ENCODE results near the gene NPAS2.

DNA sequence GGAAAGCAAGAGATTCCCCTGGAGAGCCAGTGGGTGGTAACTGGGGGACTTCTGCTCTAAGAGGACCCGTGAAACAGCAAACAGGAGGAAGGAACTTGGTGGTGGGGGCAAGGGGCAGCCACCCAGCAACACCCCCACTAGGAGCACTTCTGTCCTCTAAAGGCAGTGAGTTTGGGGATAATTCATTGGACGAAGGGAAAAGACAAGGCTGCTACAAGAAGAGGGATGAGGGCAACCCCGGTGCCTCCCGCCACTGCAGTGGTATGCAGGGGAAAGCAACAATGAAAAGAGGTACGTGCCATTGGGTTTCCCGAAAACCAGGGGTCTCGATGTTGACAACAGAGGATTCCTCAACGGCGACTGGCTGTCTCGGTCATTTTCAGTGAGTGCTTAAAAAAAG, 191.2 kb downstream of the NPAS2 start:
- no peak; the same call in 1 of the 2 replicates for TF ChIP-seq POLR2AphosphoS5 (IDR thresholded peaks at IDR 0.05; ENCODE audit: low read depth, low read length)
- TF ChIP-seq, protein P1, sequence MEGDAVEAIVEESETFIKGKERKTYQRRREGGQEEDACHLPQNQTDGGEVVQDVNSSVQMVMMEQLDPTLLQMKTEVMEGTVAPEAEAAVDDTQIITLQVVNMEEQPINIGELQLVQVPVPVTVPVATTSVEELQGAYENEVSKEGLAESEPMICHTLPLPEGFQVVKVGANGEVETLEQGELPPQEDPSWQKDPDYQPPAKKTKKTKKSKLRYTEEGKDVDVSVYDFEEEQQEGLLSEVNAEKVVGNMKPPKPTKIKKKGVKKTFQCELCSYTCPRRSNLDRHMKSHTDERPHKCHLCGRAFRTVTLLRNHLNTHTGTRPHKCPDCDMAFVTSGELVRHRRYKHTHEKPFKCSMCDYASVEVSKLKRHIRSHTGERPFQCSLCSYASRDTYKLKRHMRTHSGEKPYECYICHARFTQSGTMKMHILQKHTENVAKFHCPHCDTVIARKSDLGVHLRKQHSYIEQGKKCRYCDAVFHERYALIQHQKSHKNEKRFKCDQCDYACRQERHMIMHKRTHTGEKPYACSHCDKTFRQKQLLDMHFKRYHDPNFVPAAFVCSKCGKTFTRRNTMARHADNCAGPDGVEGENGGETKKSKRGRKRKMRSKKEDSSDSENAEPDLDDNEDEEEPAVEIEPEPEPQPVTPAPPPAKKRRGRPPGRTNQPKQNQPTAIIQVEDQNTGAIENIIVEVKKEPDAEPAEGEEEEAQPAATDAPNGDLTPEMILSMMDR (IDR thresholded peaks at IDR 0.05): no peak
- TF ChIP-seq, protein P2, sequence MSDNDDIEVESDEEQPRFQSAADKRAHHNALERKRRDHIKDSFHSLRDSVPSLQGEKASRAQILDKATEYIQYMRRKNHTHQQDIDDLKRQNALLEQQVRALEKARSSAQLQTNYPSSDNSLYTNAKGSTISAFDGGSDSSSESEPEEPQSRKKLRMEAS (IDR thresholded peaks at IDR 0.05; ENCODE audit: low read depth): no peak
- no peak for TF ChIP-seq TAF1 (IDR thresholded peaks at IDR 0.05; ENCODE audit: borderline replicate concordance, low read depth, low read length)
- TF ChIP-seq, protein P3, sequence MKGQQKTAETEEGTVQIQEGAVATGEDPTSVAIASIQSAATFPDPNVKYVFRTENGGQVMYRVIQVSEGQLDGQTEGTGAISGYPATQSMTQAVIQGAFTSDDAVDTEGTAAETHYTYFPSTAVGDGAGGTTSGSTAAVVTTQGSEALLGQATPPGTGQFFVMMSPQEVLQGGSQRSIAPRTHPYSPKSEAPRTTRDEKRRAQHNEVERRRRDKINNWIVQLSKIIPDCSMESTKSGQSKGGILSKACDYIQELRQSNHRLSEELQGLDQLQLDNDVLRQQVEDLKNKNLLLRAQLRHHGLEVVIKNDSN (IDR thresholded peaks at IDR 0.05; ENCODE audit: borderline replicate concordance, low read depth): no peak
- no peak for TF ChIP-seq USF2 (IDR thresholded peaks at IDR 0.05; ENCODE audit: borderline replicate concordance, low read depth, low read length)
- no peak for TF ChIP-seq GATA2 (CRISPR knock-in tag; IDR thresholded peaks at IDR 0.05)
- TF ChIP-seq TCF12 (IDR thresholded peaks at IDR 0.05): no peak
- no peak for TF ChIP-seq EP300 (IDR thresholded peaks at IDR 0.05; ENCODE audit: borderline replicate concordance in 1 of 2, low read depth in 1 of 2, low read length in 1 of 2)
- TF ChIP-seq REST (IDR thresholded peaks at IDR 0.05; ENCODE audit: low read depth, low read length): no peak
- TF ChIP-seq NFIC (IDR thresholded peaks at IDR 0.05; ENCODE audit: borderline replicate concordance): no peak

Data from SK-N-SH (cell line).